Islet of Langerhans (tissue), 1 donor: ENCODE data around the gene EPHA2.
"Not testable (repeated sequence)": the region's sequence is repeated elsewhere in the genome, so short reads cannot be mapped to it uniquely, and the experiment has no call there.

Experiments
- FAIRE-seq: peaks from one replicate; lab custom pipeline; 2011; peaks lifted over from hg19 to GRCh38; lab: Jason Lieb, UNC

The EPHA2 gene

DNA sequence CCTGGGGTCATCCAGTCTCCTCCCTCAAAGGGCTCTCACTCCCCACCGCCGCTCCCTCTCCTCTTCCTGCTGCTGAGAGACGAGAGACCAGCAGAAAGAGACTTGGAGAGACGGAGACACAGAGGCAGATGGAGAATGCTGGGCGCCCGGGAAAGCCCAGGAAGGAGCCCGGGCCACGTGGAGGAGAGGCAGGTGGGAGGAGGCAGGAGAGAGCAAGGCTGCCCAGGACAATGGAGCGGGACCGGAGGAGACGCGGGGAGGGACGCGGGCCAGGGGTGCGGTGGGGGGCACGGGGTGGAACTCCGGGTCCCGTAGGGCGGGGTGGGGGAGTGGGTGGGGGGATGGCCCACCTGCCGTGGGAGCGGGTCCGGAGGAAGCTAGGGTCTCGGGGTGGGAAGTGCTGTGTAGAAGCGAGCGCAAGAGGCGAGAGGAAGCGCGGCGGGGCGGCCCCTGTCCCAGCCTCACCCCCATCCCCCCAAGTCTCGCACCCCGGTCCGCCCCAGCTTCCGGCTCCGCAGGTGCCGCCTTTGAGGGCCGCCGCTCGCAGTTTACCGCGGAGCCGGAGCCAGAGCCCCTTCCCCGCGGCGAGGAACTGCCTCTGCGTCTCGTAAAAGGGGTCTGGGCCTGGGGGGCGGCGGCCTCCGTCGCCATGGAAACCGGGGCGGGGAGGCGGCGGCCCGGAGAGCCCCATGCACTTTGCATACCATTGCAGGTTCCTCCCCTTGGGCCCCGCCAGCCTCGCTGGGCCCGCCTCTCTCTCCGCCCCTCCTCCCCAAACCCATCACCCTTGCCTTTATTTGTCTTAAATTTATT lies 11.7 kb upstream of the EPHA2 start:
- FAIRE-seq: no peak

DNA sequence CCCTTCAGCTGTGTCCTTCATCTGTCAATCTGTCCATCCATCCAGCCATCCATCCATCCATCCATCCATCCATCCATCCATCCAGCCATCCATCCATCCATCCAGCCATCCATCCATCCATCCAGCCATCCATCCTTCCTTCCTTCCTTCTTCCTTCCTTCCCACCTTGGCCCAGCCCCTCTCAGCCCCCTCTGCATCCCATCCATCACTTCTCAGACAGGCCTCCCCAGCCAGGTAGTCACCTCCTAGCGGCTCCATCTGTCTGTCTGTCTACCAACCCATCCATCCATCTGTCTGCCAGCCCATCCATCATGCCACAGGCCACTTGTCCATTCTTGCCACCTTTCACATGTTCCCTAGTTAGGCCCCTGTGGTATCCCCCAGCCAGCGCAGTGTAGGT lies 10.2 kb upstream of the EPHA2 start:
- no peak for FAIRE-seq

DNA sequence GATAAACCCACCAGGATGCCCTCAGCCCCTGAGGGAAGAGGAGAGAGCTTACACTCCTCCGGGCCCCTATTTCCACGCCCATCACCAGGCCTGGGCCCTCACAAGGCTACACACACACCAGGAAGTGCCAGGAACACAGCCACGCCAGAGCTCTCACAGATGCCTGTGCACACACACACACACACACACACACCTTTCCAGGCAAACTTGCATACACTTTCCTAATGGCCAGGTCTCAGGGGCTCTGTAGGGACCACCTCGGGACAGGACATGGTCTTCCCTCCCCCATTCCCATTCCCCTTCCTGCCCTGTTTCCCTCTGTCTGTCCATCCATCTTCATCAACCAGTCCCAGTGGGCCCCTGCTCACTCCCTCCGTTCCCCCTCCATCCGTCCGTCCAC lies 9.7 kb upstream of the EPHA2 start:
- no peak for FAIRE-seq

DNA sequence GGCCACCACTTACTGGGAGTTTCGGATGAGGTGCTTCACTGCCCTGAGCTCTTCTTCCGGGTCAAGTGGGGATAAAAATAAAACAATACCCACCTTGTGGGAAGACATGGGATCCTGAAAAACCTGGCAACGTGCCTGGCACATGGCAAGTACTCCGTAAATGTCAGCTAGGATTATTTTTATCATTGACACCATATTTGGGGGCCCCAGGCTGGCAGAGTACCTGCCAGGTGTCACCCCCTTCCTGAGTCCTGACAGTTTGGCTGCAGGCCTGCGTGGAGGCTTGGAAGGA lies 9.2 kb upstream of the EPHA2 start:
- FAIRE-seq: no peak

DNA sequence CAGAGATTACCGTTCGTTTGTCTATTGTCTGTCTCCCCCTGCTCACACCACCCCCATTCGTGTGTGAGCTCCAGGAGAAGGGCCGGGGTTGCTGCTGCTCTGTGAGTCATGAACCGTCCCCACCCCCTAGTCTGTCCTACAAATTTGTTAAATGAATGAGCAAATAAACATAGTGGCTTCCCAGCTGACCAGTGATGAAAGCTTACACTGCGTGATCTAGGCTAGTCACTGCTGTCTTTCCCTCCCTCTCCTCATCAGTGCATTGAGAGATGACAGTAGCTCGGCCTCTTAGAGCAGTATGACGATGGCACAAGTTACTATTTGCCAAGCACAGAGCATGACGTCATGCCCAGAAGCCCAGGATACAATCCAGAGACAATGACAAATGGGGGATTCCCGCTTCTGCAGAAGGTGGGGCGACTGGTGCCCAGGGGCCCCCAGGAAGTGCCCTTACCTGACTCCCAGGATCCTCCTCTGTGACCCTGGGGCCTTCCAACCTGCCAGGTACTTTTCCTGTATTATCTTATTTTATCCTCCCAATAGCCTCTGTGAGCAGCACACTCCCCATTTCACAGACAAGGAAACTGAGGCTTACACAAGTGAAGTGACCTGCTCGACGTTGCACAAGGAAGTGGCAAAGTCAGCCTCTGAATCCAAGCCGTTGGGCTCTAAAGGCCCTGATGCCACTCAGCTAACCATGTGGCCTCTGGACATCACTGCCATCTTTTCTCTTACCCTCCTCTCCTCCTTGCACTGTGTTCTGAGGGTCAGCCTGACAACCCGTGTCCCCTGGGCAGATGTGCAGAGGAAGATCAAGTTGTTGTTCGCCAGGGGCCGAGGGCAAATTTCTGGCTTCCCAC lies 8.6 kb upstream of the EPHA2 start:
- no peak for FAIRE-seq

DNA sequence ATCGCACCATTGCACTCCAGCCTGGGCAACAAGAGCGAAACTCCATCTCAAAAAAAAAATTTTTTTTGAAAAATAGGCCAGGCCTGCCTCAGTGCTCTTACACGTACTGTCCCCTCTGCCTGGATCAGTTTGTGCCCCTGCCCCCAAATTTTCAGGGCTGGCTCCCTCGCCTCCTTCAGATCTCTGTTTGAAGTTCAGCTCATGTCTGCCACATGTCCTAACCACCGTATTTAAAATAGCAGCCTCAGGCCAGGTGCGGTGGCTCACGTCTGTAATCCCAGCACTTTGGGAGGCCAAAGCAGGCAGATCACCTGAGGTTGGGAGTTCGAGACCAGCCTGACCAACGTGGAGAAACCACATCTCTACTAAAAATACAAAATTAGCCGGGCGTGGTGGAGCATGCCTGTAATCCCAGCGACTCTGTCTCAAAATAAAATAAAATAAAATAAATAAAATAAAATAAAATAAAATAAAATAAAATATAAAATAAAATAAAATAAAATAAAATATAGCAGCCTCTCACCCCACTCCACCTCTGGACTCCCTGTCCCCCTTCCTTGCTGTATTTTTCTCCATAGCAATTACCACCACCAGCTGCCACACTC lies 7.8 kb upstream of the EPHA2 start:
- not testable (repeated sequence) for FAIRE-seq

DNA sequence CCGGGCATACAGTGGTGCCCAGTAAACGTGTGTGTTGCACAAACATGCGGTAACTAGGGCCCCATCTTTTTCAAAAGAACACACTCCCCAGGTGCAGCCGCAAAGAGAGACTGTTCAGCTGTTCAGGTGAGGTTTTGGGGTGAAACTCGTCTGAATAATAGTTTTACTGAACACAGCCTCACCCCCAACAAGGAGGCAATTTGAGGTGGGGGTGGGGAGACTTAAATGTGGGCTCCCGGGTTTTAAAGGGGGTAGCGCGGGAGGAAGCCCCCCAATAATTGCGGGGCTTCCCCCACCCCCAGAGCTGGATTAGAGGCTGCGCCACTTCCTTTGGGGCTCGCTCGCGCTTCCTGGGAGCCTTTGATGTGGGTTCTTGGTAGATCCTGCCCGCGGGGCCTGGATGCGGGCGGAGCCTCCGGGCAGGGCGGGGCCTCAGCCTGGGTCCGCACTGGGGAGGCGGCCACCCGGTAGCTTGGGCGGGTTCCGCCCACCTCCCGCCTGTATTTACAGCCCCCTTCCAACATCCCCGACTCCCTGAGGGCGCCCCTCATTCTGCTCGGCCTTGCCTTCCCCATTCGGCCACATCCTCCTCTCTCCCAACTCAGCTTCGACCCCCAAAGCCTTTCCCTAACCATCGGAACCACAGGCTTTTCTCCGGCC lies 6.4 kb upstream of the EPHA2 start:
- no peak for FAIRE-seq

DNA sequence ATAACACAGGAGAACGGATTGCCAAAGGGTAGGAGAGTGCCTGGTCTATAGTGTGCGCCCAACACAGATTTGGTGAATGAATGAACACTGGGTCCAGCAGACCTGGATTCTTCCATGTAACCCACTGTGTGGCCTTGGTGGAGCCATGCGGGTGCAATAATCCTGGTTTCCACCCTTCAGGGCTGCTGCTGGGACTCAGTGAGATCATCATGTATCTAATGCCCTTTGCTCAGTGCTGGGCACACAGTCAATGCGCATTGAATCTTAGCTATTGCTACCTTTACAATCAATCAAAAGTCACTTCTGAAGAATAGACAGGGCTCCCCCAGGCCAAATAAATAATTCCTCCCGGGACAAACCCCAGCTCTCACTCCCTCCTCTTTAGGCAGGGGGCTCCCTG lies 5.8 kb upstream of the EPHA2 start:
- no peak for FAIRE-seq

DNA sequence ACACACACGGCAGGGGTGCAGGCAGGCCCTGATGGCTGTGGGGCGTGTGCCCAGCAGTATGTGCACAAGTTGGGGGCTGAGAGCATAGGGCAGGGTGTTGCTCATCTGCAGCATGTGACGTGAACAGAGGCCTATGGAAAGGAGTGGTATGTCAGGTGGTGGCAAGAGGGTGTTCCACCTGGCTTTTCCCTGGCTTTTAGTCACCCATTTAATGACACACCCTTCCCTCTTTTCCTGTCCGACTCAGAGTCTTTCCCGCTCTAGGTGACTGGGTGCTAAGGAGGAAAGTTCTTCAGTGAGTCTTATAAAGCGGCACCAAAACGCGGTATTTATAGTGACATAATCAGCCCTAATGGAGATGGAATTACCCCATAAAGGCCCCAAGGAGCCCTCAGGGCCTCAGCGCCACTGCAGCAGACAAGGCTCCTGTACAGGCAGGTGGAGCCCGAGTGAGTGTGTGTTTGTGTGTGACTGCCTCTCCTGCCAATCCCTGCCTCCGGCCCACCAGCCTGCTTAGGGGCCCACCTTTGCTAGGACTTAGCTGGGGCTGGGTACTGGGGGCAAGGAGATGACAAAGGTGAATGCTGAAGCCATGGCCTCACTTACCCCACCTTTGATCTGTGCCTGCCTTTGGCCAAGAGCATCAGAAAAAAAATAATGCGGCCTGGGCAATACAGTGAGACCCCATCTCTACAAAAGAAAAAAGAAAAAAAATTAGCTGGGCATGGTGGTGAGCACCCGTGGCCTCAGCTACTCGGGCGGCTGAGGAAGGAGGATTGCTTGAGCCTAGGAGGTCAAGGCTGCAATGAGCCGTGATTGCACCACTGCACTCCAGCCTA lies 3.3 kb upstream of the EPHA2 start:
- no peak for FAIRE-seq

DNA sequence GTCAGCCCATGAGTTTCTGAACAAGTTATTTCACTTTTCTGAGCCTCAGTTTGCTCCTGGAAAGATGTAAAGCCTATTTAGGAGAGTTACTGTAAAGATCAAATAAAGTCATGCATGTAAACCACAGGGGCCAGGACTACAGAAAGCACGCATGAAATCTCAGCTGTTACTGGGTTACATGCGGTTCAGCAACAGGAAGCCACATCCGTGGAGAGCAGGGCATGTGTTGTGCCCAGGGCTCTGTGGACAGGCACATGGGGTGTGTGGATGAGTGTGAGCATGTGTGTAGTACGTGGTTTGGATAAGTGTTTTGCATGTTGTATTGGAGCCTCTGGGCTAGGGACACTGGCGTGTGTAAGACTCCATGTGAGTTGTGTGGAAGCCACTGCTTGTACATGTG lies 2.2 kb upstream of the EPHA2 start:
- FAIRE-seq: no peak

DNA sequence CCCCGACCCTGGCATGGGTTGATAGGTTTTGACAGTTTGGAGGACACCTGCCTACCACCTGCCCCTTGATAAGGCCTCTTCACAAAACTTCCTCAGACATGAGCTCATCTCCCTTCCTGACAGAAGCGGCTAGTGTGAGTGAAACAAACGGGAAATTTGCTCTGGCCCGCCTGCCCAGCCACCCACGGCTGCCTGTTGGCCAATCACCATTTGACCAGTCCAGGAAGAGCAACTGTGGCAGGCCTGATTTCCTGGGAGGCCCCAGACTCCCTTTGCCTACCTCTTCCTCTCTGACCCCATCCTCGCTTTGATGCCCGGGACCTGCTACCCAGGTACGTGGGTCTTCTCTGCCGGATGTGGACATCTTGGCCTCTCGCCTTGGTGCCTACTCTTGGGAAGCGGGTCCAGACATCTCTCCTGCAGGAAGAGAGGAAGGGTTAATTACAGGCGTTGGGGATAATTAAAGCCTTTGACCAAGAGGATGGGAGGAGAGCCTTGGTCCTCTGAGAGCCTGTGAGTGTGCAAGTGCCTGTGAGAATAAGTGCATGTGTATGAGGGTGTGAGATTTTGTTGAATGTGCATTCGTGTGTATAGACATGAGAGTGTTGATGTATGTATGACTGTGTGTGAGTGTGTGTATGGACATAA lies 1.1 kb upstream of the EPHA2 start:
- FAIRE-seq: no peak

DNA sequence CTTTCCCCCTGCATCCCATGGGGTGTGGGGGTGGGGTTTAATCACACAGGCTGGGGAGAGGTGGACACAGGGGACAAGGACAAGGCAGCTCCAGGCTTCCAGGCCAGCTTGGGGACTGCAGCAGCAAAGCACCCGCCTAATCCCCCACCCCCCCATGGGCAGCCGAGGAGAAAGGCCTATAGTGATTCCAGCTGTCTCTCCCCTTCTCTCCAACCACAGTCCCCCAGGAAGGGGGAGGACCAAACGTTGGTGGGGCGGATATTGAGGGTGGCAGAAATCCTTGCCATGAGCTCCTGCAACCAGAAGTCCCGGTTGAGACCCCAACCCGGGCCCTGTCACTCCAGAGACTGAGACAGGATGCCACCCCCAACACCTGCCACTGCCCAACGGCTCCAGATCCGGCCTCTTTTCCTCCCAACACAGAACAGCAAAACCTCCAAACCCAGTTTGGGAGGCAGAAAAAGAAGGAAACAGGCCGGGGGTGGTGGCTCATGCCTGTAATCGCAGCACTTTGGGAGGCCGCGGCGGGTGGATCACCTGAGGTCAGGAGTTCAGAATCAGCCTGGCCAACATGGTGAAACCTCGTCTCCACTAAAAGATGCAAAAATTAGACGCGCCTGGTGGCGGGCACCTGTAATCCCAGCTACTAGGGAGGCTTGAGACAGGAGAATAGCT lies 1.7 kb downstream of the EPHA2 start:
- FAIRE-seq: no peak

DNA sequence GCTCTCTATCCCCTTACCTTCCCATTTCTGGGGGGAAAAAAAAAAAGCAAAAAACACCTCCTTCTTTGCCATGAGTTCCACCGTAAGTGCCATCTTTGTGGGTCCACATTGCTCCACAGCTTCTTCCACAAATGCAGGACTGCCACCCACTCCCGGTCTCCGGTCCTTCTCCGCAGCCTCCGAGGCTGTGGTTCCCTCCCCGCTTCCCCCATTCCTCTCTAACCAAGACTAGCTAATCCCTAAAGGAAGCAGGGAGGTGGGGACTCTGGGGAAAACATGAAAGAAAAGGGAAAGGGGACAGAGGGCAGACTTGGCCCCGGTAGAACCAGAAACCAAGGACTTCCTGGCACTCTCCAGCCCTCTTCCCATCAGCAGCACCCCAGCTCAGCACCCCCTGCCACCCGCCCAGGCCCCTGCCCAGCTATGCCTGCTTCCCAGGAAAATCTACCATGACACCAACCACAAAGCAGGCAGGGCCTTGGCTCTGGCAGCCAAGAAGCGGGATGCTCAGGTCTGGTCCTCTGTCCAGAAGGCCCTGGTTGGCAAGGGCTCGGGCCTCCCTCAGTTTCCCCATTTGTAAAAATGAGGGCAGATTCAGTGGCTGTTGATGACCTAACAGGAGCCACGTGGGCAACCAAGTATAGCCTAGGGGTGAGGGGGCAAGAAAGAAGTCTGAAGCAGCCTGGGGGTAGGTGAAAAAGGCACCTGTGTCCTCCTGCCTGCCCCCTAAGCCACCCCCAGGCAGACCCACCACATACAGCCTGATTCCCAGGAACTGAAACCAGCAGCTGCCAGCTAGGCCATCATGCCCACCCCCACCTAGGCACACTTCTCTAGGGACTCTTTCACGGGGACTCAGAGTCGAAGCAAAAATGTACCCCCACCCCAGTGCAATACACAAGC lies 2.5 kb downstream of the EPHA2 start:
- FAIRE-seq: no peak

DNA sequence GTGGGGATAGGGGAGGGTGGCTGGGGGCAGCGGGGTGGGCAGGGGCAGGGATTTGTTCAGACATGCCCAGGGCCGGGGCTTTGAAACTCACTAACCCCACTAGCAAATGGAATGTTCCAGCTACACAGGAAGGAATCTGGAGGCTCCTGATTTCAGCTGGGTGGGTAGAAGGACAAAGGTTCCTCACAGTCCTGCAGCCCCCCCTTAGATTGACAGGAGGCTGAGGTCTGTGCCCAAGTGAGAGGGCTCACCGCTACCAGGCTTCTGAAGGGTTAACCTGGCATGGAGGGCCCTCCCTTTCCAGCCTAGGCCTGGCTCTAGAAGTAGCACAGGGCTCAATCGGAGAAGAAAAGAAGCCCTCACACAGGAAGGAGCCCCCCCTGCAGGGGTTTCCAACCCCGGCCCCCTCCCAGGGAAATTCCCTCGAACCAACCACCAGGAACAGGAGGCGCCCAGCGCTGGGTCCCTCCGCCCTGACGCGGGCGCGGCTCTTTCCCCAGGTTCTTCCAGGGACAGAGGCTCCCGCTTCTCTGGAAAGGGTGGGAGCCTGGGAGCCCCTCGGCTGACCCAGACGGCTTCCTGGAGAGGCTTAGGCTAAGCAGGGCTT lies 3.3 kb downstream of the EPHA2 start:
- FAIRE-seq: no peak

DNA sequence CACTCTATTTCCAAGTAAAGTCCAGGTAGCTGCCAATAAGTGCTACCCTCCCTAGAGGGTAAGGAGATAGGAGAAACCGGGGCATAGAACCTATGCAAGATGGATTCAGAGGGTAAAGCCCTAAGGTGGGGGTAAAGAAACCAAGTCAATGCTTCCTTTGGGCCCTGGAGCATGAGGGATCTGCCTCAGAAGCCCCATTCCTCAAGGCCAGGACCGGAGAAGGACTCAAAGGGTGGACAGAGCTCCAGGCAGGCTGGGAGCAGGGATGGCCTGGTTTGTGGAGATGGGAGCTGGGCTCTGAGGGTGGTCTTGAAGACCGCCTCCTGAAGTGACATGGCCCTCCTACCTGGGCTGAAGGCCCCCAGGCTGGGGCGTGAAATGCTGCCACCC lies 3.9 kb downstream of the EPHA2 start:
- no peak for FAIRE-seq

DNA sequence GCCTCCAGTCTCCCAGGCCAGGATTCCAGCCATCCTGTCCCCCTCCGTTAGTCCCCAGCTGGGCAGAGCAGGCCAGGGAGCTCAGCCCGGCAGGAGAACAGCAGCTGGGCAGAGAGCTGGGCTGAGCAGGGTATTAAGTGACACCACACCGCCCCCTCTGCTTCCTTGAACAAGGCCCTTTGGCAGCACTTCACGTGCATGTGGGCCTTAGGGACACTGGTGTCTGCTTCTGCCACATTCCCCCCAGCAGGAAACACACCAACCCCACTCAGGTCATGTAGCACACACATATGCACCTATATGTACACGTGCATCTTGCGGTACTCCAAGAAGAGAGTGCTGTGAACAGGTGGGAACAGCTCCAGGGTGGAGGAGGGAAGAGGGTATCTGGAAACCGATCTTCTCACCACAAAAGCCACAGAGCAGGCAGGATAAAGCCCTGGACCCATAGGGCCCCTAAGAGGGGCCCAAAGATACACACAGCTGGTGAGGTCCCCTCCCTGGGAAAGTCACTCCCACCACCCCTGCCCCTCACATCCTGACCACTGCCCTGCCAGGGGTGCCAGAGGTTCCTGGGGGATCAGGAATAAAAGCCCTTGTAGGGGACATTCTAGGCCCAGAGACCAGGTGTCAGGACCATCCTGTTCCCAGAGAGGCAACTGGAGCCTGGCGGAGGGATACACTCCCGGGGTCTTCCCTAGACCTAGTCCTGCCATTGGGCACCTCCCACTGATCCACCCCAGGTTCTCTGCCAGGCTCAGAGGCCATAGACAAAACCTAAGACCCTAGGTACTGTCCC lies 4.5 kb downstream of the EPHA2 start:
- no peak for FAIRE-seq

DNA sequence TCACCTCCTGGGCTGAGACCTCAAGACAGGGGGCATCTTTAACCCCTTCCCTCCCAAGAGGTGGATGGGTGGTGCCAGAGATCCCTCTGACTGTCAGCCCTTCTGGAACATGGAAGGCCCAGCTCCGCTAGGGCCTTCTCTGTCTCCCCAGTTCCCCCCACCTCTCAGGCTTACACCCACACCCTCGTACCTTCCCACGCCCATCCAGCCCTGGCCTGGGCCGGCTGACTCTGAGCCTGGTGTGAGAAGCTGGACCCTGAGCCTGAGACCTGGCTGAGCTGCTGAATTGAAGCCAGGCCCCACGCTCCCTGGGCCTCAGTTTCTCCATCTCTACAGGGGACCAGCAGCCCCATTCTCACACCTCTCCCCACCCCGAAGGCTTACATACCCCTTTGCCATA lies 5.4 kb downstream of the EPHA2 start:
- FAIRE-seq: no peak

DNA sequence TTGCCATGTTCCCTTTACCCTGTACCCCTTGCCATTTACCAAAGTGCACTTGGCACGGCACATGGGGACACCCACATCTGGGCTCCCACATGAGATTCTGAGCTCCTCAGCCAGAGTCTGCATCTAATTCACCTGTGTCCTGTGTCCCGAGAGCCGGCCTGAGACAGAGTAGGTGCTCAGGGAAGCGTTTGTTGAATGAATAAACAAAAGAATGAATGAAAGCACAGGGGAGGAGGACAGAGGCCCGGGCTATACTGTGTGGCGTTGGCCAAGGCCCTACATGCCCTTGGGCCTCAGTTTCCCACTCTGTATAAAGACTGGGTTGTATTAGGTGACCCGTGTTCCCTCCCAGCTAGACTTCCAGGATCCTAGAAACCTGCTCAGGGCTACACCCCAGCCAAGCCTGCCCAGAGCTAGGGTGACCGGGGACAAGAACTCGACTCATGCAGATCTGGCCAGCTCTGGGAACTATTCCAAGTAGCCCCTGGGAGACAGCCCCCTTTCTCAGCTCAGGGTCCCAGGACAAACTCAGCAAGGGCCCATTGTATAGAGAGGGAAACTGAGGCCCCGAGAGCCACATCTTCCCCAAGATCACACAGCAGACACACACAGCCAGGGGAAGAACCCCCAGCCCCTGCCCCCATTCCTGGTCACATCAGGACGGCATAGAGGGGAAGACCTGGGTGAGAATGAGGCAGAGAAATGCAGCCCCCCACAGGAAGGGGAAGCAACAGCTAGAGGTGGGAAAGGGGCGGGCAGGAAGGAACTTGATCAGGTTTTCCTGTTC lies 6.0 kb downstream of the EPHA2 start:
- FAIRE-seq: no peak
